Esophagus squamous epithelium (tissue), 5 donors: ENCODE results near the gene PDXDC1. TPM values are rescaled to one million over a fixed set of nuclear protein-coding genes. Genes with fewer than 3 reads are reported as not detected.
"Not testable (repeated sequence)": the region's sequence is repeated elsewhere in the genome, so short reads cannot be mapped to it uniquely, and the experiment has no call there.

Source experiments
- DNase-seq: peaks from one replicate; lab custom pipeline; 2025; lab: John Stamatoyannopoulos, UW
- H3K27ac ChIP-seq, 4 donors: fragments of 200-600 bp; sonication (generic); one replicate each; pipeline ENCODE4 v1.5.1; 2016 to 2019; ENCODE audit warnings: mild to moderate bottlenecking in 1 of 4
- H3K27me3 ChIP-seq, 4 donors: fragments of 200-600 bp; sonication (generic); 1 replicate in 3 of 4; 2 replicates in 1 of 4; pipeline versions ENCODE4 v1.5.1 to v1.6.0; 2017 to 2021; ENCODE audit warnings: antibody characterized with exemption in 1 of 4
- H3K36me3 ChIP-seq, 3 donors: fragments of 200-600 bp; sonication (generic); one replicate each; pipeline ENCODE4 v1.5.1; 2016 to 2019
- H3K4me1 ChIP-seq, 3 donors: fragments of 200-600 bp; sonication (generic); one replicate each; pipeline ENCODE4 v1.5.1; 2017 to 2019
- H3K4me3 ChIP-seq, 4 donors: fragments of 200-600 bp; sonication (generic); 1 replicate in 3 of 4; 2 replicates in 1 of 4; pipeline ENCODE4 v1.5.1; 2016 to 2019; ENCODE audit warnings: mild to moderate bottlenecking in 2 of 4, moderate library complexity in 1 of 4
- H3K9me3 ChIP-seq, 3 donors: fragments of 200-600 bp; sonication (generic); one replicate each; pipeline ENCODE4 v1.5.1; 2016 to 2019
- POLR2A ChIP-seq, 4 donors: fragments of 450-650 bp; IDR thresholded peaks; one replicate each; pipeline ENCODE4 v1.6.1; 2017; ENCODE audit warnings: antibody characterized with exemption in 4 of 4, mild to moderate bottlenecking in 4 of 4, moderate library complexity in 3 of 4
- WGBS, 2 donors: methylation state at CpG; one replicate each; pipeline ENCODE4 v1.1.5; 2018; 5-methylcytosine and 5-hydroxymethylcytosine counted together
- intact Hi-C: fragments of 100-400 bp; cut with DNase I; formaldehyde crosslinking; loops from one replicate; pipeline ENCODE4 v1.15.0; 2022
- total RNA-seq, 4 donors: library from RNA; depleted of rRNA; stranded (reverse); fragments of >200 nt; gene quantifications; one replicate each; pipeline ENCODE4 v1.1.0, GENCODE V29; 2016
- TF ChIP-seq, protein P1 (sequence below), 6 experiments: fragments of 450-650 bp in 4 of 6; fragments of 200-600 bp in 2 of 6; sonication (generic) in 2 of 6; IDR thresholded peaks; one replicate each; pipeline ENCODE4 v1.5.1; 2016 to 2019; ENCODE audit warnings: antibody characterized with exemption in 6 of 6, mild to moderate bottlenecking in 4 of 6, moderate library complexity in 4 of 6
- donor health status: DM: yes; HTN: yes; CAD: no.

The PDXDC1 gene
- total RNA-seq, 4 donors from 2014 or later = 40.3 to 76.5 (median 53.9) TPM

GRCh38 chr16:15093955-15094827 is 119.4 kb downstream of the PDXDC1 start, which contains the start of gene RRN3:
TSS of gene RRN3 (minus strand) at chr16:15094272. CDS start at chr16:15094233, 39 bp downstream.
- H3K9me3 ChIP-seq, intact Hi-C loops: not testable (repeated sequence)
- WGBS, 2 donors = 4% methylated on average over 8 to 12 of the region's 56 CpGs

DNA sequence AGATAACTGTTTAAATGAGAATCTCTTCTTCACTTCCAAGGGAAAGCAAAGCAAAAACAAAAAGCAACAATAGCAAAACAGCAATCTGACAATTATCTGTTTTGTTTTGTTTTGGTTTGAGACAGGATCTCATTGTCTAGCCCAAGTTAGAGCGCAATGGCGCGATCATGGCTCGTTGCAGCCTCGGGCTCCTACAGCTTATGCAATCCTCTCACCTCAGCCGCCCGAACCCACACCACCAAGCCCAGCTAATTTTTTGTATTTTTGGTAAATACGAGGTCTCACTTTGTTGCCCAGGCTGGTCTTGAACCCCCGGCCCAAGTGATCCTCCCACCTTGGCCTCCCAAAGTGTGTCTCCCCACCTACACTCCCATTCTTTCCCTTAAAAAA is 121.8 kb downstream of the PDXDC1 start:
- DNase-seq, H3K27ac ChIP-seq, H3K4me3 ChIP-seq, H3K9me3 ChIP-seq, intact Hi-C loops, H3K36me3 ChIP-seq, H3K27me3 ChIP-seq: not testable (repeated sequence)
- peaks cover 8 to 26% (median 12%) of the 10 kb centered on the region in 3 donors for H3K4me1 ChIP-seq
- 81% methylated on average over 8 of the region's 9 CpGs for WGBS, 2 donors

More at GRCh38 chr16:15093955-15094827, 119.4 kb downstream of the PDXDC1 start, which contains the start of gene RRN3:
- H3K36me3 ChIP-seq = peaks cover 0 to 26% (median 0%) of the 10 kb centered on the region in 3 donors
- peaks cover 8 to 26% (median 12%) of the 10 kb centered on the region in 3 donors for H3K4me1 ChIP-seq
- peak within 1 kb of the TSS; percentile 83 to 93 (median 88) for H3K27ac ChIP-seq
- peak within 1 kb of the TSS; percentile 49 to 89 (median 62) for H3K4me3 ChIP-seq
- DNase-seq = peak; percentile 40
- TF ChIP-seq POLR2A (IDR thresholded peaks at IDR 0.05) = peak in 3 of 4 donors; percentile 56 to 78 (median 76)
- TF ChIP-seq, protein P1, sequence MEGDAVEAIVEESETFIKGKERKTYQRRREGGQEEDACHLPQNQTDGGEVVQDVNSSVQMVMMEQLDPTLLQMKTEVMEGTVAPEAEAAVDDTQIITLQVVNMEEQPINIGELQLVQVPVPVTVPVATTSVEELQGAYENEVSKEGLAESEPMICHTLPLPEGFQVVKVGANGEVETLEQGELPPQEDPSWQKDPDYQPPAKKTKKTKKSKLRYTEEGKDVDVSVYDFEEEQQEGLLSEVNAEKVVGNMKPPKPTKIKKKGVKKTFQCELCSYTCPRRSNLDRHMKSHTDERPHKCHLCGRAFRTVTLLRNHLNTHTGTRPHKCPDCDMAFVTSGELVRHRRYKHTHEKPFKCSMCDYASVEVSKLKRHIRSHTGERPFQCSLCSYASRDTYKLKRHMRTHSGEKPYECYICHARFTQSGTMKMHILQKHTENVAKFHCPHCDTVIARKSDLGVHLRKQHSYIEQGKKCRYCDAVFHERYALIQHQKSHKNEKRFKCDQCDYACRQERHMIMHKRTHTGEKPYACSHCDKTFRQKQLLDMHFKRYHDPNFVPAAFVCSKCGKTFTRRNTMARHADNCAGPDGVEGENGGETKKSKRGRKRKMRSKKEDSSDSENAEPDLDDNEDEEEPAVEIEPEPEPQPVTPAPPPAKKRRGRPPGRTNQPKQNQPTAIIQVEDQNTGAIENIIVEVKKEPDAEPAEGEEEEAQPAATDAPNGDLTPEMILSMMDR (IDR thresholded peaks at IDR 0.05) = peak in 1 of 6 experiments; percentile 24
- not testable (repeated sequence) for H3K27me3 ChIP-seq

GRCh38 chr16:15099366-15099909 is 124.6 kb downstream of the PDXDC1 start:
- intact Hi-C loops, H3K9me3 ChIP-seq: not testable (repeated sequence)
- WGBS, 2 donors = 80 to 85% methylated on average over 2 of the region's 2 CpGs

DNA sequence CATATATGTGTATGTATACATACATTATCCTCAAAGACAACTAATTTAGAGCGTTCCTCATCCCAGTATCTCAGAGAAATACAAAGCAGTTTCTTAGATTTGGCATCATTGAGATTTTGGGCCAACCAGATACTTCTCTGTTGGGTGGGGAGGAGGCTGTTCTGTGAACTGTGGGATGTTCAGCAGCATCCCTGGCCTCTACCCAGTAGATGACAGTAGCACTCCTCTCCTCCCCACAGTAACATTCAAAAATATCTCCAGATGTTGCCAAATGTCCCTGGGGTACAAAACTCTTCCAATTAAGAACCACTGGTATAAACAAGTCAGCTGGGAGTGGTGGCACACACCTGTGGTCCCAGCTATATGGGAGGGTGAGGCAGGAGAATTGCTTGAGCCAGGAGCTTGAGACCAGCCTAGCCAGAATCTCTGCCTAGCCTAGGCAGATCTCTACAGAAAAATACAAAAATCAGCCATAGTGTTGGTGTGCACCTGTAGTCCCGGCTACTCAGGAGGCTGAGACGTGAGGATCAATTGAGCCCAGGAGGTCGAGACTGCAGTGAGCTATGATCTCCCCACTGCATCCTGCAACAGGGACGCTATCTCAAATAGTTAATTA is 125.7 kb downstream of the PDXDC1 start:
- H3K27me3 ChIP-seq, intact Hi-C loops, H3K4me1 ChIP-seq, H3K9me3 ChIP-seq, H3K36me3 ChIP-seq, H3K4me3 ChIP-seq, H3K27ac ChIP-seq, DNase-seq: not testable (repeated sequence)
- WGBS, 2 donors = 64 to 75% methylated on average over 5 of the region's 5 CpGs

More at GRCh38 chr16:15099366-15099909, 124.6 kb downstream of the PDXDC1 start:
- not testable (repeated sequence) for H3K27ac ChIP-seq, DNase-seq, H3K4me3 ChIP-seq, H3K4me1 ChIP-seq, H3K36me3 ChIP-seq, H3K27me3 ChIP-seq

DNA sequence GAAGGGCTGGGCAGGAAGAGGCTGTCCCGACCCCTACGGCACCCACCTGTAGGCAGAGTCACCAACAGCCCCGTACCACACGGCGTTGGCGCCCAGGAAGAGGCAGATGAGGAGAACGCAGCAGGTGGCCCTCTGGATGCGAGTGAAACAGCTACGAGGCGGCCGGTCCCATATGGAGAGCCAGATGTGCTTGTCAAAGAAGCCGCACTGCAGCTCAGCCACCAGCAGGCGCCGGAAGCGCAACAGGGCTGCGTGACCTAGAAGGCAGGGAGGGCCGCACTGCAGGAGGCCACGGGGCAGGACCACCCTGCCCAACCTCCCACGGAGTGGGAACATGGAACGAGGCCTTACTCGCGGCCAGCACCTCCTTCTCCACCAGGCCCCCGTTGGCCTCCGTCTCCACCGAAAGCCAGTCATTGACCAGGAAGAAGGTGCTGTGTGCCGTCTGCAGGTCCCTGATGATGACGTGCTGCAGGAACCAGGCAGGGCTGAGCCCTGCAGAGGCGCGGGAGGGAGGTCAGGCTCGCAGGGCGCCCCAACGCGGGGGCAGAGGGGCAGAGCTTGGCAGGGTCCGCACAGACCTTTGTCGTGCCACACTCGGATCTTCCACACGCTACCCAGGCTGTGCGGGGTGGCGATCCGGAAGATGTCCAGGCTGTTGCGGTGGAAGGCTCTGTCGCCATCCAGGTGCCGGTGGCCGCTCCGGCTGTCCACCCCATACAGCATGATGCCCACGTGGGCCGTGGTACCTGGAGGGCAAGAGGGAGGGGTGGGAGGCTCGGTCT is 153.0 kb downstream of the PDXDC1 start:
- whole genome bisulfite sequencing, 2 donors = no CpG with 5 or more reads among the region's 48 CpGs
- intact Hi-C loops, H3K27me3 ChIP-seq, DNase-seq, H3K4me1 ChIP-seq, H3K9me3 ChIP-seq, H3K27ac ChIP-seq, H3K4me3 ChIP-seq: not testable (repeated sequence)
- H3K36me3 ChIP-seq = peaks cover 0 to 55% (median 4%) of the 10 kb centered on the region in 3 donors

DNA sequence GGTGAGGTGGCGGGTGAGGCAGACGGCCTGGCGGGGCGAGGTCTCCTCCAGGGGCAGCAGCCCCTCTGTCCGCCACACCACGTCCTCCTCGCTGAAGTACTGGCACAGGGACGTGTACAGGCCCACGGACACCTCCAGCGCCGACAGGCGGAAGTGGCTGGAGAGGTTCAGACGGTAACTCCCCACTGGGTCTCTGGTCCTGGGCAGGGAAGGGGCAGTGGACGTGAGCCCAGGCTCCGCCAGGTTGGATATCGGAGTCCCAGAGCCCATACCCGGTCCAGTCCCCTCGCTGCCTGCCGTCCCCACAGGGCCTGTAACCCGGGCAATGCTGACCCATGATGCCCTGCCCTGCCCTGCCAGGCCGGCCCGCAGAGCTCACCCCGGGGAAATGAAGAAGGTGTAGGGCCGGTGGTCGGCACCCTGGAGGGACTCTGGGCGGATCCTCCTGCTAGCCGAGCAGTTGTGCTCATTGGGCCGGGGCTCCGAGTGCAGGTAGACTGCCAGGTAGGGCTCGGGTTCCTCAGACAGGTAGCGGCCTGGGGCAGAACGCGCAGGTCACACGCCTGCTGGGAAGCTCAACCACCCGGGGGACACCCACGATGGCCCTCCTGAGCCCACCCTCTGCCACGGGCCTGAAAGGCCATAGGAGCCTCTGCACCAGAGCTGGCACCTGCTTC is 155.6 kb downstream of the PDXDC1 start:
- H3K4me3 ChIP-seq, H3K27me3 ChIP-seq, H3K4me1 ChIP-seq, intact Hi-C loops, DNase-seq, H3K9me3 ChIP-seq, H3K27ac ChIP-seq: not testable (repeated sequence)
- H3K36me3 ChIP-seq = peaks cover 0 to 59% (median 4%) of the 10 kb centered on the region in 3 donors
- no CpG with 5 or more reads among the region's 37 CpGs for WGBS, 2 donors

- WGBS, 2 donors = 93% methylated on average over 13 of the region's 51 CpGs; no CpG with 5 or more reads in 1 of the 2 donors
- DNase-seq, H3K4me1 ChIP-seq, H3K9me3 ChIP-seq, H3K27me3 ChIP-seq, H3K4me3 ChIP-seq, intact Hi-C loops, H3K27ac ChIP-seq: not testable (repeated sequence)
- peaks cover 0 to 59% (median 4%) of the 10 kb centered on the region in 3 donors for H3K36me3 ChIP-seq
Measured at GRCh38 chr16:15130943-15131700, 156.3 kb downstream of the PDXDC1 start.

DNA sequence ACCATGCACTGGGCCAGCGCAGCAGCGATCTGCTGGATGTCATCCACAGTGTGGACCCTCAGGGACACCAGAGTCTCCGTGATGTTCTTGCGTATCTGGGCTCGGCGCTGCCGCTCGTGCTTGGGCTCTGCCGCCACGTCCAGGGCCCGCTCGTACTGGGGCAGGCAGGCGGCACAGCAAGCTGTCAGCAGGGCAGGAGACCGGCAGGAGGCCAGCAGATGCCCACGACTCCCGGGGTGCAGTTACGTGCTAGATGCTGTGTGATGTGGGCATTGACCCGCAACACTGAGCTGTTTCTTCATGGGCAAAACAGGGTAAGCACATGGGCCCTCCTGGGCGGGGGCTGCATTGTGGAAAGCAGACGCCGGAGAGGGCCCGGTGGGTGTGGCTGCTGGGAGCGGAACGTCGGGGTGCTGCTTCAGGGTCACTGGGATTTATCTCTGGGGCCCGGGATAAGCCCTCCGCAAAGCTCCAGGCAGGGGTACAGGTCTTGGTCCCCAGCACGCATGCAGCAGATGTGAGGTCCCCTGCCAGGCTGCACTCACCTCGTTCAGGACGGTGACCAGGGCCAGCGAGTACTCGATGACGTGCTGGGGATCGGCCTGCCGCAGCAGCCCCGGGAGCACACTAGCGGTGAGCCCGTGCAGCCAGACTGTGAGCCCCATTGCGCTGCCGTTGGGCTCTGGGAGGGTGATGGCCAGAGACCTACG is 158.0 kb downstream of the PDXDC1 start:
- H3K27me3 ChIP-seq, H3K27ac ChIP-seq, H3K4me1 ChIP-seq, DNase-seq, H3K9me3 ChIP-seq, intact Hi-C loops, H3K4me3 ChIP-seq: not testable (repeated sequence)
- peaks cover 0 to 46% (median 4%) of the 10 kb centered on the region in 3 donors for H3K36me3 ChIP-seq
- no CpG with 5 or more reads among the region's 41 CpGs for WGBS, 2 donors

DNA sequence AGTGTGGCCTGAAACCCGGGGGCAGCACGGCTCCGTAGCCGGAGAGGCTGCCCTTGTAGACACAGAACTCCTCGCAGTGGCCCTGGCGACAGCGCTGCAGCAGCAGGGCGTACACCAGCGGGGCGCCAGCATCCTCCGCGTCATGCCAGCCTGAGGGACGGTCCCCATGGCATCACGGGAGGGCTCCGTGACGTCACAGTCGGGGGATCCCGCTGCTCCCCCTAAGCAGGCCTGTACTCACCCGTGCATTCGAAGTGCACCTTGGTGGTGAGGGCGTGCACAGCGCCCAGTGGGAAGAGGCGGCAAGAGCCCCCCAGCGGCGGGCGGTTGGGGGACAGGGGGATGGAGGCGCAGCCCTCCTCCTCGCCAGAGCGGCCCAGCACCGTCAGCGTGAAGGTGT is 158.7 kb downstream of the PDXDC1 start:
- H3K9me3 ChIP-seq, H3K4me1 ChIP-seq, H3K4me3 ChIP-seq, H3K27ac ChIP-seq, DNase-seq, H3K27me3 ChIP-seq, intact Hi-C loops: not testable (repeated sequence)
- peaks cover 0 to 40% (median 4%) of the 10 kb centered on the region in 3 donors for H3K36me3 ChIP-seq
- no CpG with 5 or more reads among the region's 31 CpGs for WGBS, 2 donors
